ENCODE results near the gene MAOA.

DNA sequence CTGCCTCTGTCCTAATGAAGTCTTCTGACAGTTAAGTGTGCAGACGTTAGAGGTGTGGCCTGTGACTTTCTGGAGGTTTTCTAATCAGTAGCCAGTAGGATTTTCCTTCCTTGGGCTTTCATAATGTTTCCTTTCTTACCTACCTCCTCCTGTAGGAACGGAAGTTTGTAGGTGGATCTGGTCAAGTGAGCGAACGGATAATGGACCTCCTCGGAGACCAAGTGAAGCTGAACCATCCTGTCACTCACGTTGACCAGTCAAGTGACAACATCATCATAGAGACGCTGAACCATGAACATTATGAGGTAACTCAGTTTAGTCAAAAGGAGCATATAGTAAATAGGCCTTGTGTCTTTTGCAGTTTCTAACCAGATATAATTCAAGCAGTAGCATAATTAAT lies 75.0 kb downstream of the MAOA start:
- TF ChIP-seq, protein P1, sequence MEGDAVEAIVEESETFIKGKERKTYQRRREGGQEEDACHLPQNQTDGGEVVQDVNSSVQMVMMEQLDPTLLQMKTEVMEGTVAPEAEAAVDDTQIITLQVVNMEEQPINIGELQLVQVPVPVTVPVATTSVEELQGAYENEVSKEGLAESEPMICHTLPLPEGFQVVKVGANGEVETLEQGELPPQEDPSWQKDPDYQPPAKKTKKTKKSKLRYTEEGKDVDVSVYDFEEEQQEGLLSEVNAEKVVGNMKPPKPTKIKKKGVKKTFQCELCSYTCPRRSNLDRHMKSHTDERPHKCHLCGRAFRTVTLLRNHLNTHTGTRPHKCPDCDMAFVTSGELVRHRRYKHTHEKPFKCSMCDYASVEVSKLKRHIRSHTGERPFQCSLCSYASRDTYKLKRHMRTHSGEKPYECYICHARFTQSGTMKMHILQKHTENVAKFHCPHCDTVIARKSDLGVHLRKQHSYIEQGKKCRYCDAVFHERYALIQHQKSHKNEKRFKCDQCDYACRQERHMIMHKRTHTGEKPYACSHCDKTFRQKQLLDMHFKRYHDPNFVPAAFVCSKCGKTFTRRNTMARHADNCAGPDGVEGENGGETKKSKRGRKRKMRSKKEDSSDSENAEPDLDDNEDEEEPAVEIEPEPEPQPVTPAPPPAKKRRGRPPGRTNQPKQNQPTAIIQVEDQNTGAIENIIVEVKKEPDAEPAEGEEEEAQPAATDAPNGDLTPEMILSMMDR (conservative IDR thresholded peaks at IDR 0.05; ENCODE audit: low read length): no peak
- no peak for TF ChIP-seq EZH2phosphoT487 (IDR thresholded peaks at IDR 0.05; ENCODE audit: borderline replicate concordance)

Measured in Loucy (cell line).